Motor neuron (in vitro differentiated cells): ENCODE measurements around the gene JUNB. TPM values are rescaled to one million over a fixed set of nuclear protein-coding genes. Genes with fewer than 3 reads are reported as not detected.

Source experiments
- ATAC-seq, 8 experiments: fragments of 200-7000 bp; cut with Tn5 transposase; replicated peaks in 6 of 8; 2 replicates each; pipeline ENCODE4 v1.8.0; 2021; ENCODE audit warnings: mild to moderate bottlenecking in 8 of 8, moderate library complexity in 8 of 8
- H3K27ac ChIP-seq, 2 donors: fragments of 250-450 bp; sonication (Bioruptor Pico); 2 replicates each; pipeline ENCODE4 v1.9.0; 2021; ENCODE audit warnings: antibody characterized with exemption in 2 of 2, mild to moderate bottlenecking in 2 of 2, moderate library complexity in 1 of 2
- H3K4me1 ChIP-seq, 2 donors: fragments of 250-450 bp; sonication (Bioruptor Pico); replicated peaks in 1 of 2; 2 replicates each; pipeline ENCODE4 v1.6.1; 2021; ENCODE audit warnings: antibody characterized with exemption in 2 of 2, mild to moderate bottlenecking in 2 of 2, moderate library complexity in 1 of 2
- H3K4me3 ChIP-seq, 5 donors: fragments of 250-450 bp; sonication (Bioruptor Pico); 2 replicates each; pipeline ENCODE4 v1.9.0; 2021; ENCODE audit warnings: antibody characterized with exemption in 5 of 5, mild to moderate bottlenecking in 5 of 5, moderate library complexity in 4 of 5
- WGBS, 10 experiments: fragments of 450-650 bp; shearing (Covaris generic); methylation state at CpG; one replicate each; pipeline ENCODE4 v1.0.0; 2022; 5-methylcytosine and 5-hydroxymethylcytosine counted together
- in situ Hi-C, 9 experiments: fragments of 400-800 bp; cut with MboI; loops; one replicate each; pipeline ENCODE4 v1.15.0; 2021; ENCODE audit warnings: low sequenced_read_pairs in 9 of 9, low pct_unique_long_range_greater_than_20kb in 2 of 9; ENCODE audit not compliant: unreplicated experiment in 9 of 9
- total RNA-seq, 8 experiments: library from RNA; unstranded; fragments of 300-600 nt; gene quantifications; 2 replicates each; pipeline versions ENCODE4 v1.2.3 to v1.2.4, GENCODE V29; 2022

Gene JUNB
- total RNA-seq, 8 experiments from 2014 or later: 11.0 to 115 (median 45.8) TPM

DNA sequence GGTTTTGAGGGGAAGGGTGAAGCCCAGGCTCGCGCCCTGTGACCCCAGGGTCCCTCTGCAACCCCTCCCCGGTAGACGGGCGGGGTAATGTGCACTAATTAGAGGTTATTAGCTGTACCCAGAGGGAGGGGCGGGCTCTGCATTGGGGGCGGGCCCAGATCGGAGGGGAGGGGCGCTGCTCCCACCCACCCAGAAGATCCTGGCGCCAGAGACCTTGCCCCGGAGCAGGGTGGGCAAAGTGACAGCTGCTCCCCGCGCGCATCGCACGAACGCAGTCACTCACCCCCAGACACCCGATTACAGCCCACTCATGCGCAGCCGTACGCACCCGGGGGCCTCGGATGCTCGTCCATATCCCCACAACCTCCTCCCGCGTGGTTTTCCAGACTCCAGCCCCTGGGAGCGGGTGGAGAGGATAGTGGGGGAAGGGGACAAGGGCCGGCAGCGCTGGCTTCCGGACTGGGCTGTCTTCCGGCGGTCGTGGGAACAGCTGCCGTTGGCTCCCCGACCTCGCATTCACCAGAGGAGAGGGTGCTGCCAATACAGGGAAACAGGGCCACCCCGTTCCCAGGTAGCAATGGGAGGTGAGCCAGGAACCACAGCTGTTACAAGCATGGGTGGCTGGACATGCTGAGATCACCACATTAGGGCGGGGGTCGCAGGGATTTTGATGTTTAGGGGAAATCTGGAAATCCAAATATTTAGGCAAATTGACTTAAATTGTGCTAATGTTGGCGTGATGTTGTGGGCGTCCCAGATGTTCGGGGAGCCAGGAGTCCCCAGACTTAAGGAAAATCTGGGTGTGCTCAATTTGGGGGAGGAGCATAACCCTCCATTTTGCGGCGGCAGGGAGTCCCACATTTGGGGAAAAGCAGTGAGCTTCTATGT is 13.0 kb upstream of the JUNB start:
- in situ Hi-C loops: no loop called here
- Histone ChIP-seq H3K4me3 (peak overlapping the region; percentile 21 to 34 (median 28)), H3K4me1 (peaks cover 28 to 33% of the 10 kb centered on the region in 2 donors), H3K27ac (peak overlapping the region; percentile 51 to 60)
- ATAC-seq: peak; percentile 4 to 29 (median 16)
- WGBS, 10 experiments: 0 to 50% (median 10%) methylated on average over 3 to 13 of the region's 44 CpGs; no CpG with 5 or more reads in 5 of the 10 experiments

DNA sequence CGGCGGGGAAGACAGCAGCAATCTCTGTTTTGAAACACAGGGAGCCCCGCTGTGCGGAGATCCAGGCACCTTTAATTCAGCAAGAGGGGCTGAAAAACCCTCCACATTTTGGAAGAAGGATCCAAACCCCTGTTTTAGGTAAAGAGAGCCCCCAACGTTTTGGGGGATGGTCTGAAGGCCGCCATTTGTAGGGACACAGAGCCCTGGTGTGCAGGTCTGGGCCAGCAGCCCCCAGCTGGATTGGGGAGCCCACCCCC is 12.5 kb upstream of the JUNB start:
- in situ Hi-C loops: no loop called here

DNA sequence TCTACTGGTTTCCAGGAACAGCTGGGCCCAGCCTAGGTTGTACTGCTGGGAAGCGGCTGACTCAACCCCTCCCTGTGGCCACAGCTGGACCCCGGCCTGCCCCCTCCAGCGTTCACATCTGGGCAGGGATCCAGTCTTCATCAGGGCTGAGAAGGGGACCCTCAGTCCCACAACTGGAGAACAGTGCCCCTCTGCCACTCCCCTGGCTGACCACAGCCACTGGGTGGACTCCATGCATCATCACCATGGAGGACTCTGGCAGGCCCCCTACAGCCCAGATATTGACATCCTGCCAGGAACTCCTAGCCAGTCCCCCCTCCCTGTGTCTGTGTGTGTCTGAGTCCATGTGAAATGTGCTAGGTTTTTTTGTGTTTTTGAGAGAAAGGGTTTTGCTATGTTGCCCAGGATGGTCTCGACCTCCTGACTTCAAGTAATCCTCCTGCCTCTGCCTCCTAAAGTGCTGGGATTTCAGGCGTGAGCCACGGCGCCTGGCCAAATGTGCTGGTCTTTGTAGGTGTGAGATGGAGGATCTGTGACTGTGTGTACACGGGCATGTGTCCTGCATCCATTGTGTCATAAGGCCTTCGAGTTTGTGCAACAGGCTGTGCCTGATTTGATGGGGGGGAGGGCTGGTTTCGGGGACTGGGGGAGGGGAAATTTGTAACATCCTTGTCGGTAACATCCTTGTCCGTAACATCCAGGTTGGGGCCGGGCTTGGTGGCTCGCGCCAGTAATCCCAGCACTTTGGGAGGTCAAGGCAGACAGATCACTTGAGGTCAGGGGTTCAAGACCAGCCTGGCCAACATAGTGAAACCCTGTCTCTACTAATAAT is 11.9 kb upstream of the JUNB start:
- ATAC-seq: peak in 3 of 8 experiments; percentile 19 to 28 (median 24)
- H3K27ac ChIP-seq: peak overlapping the region in 1 of 2 donors; percentile 4
- peaks cover 39 to 45% of the 10 kb centered on the region in 2 donors for H3K4me1 ChIP-seq
- WGBS, 10 experiments: 0 to 71% (median 65%) methylated on average over 1 to 6 of the region's 15 CpGs; no CpG with 5 or more reads in 4 of the 10 experiments
- in situ Hi-C loops: no loop called here
- H3K4me3 ChIP-seq: no peak overlapping the region

More for the DNA sequence above, 12.5 kb upstream of the JUNB start:
- H3K27ac ChIP-seq: peak overlapping the region in 1 of 2 donors; percentile 4
- peaks cover 34 to 39% of the 10 kb centered on the region in 2 donors for H3K4me1 ChIP-seq
- no peak overlapping the region for H3K4me3 ChIP-seq
- WGBS, 10 experiments: 0 to 39% (median 8%) methylated on average over 1 to 4 of the region's 6 CpGs; no CpG with 5 or more reads in 6 of the 10 experiments
- no peak for ATAC-seq

DNA sequence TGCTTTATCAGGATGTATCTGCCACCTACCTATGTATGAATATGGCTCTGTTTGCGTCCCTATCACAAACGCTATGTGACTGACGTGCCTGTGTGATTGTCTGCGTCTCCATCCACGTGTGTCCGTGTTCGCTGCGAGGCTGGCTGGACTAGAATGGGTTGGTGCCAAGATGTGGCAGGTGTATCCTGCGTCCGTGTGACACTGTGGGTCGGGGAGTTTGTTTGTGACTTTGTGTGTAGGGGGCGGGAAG is 9.2 kb upstream of the JUNB start:
- Histone ChIP-seq H3K4me3 (peak overlapping the region; percentile 11 to 31 (median 28)), H3K4me1 (peaks cover 44 to 53% of the 10 kb centered on the region in 2 donors), H3K27ac (peak overlapping the region; percentile 11 to 31)
- WGBS, 10 experiments: 0 to 49% methylated on average over 3 to 8 of the region's 12 CpGs; no CpG with 5 or more reads in 8 of the 10 experiments
- in situ Hi-C loops: no loop called here
- no peak for ATAC-seq

DNA sequence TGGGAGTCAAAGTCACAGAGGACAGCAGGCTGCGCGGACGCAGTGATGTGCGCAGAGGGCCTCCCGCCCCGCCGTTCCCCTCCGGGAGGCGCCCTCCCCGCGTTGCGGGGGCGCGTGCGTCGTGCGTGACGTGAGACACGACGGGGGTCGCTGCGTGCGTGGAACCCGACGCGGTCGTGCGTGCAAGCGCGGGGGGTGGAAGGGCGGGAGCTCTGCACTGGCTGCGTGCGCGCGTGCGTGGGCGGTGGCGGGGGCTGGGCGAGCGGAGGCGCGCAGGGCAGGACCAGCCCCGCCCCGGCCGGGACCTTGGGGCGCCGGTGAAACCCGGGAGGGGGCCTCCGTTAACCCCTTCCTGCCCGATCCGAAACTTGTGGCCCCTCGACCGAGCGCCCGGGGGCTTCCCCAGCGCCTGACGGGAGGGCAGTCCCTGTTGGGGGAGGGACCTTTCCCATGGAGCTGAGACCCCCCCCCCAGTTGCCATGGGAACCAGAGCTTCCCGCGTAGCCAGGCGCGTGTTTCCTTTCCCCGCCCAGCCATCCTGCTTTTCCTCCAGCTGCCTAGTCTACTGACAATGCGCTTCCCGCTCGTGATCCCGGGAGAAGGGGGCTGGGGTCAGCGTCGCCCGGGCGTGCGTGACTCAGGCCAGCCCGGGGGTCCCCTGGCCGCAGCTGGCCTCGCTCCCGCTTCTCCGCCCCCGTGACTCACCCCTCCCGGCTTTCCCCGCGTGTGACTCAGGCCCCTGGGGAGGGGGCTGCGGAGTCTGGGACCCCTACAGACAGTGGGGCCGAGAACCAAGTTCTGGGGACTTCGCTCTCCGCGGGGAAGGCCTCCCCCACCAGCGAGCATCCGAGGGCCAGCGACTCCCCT is 8.6 kb upstream of the JUNB start:
- Histone ChIP-seq H3K27ac (peak overlapping the region; percentile 31 to 53), H3K4me3 (peak overlapping the region; percentile 11 to 31 (median 28)), H3K4me1 (peaks cover 44 to 50% of the 10 kb centered on the region in 2 donors)
- ATAC-seq: peak; percentile 5 to 73 (median 67)
- in situ Hi-C loops: no loop called here
- WGBS, 10 experiments: 0% methylated on average over 1 of the region's 88 CpGs; no CpG with 5 or more reads in 9 of the 10 experiments

DNA sequence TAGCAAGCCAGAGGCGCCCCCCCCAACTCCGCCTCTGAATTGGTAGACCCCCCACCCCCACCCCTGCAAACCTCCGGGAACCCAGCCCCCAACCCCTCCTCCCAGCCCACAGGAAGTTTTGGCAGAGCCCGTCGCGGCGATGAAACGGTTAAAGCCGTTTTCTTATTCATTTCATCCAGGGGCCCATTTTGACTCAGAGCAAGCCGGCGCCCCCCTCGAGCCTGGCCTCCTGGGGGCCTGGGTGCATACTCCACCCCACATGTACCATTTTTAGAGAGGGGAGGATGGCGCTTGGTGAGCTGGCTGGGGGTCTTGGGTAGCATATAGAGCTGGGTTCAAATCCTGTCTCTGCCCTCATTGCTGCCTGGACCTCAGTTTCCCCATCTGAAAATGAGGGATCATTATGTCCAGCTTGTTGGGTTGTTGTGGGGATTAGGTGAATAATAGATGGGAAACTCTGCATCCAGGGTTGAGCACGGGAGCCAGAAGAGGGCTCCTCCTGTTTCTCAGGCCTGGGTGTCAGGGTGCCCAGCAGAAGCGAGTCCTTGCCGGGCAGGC is 7.9 kb upstream of the JUNB start:
- no peak for ATAC-seq
- peak overlapping the region in 1 of 2 donors; percentile 53 for H3K27ac ChIP-seq
- in situ Hi-C loops: no loop called here
- WGBS, 10 experiments: 18 to 20% methylated on average over 1 to 6 of the region's 16 CpGs; no CpG with 5 or more reads in 8 of the 10 experiments
- peaks cover 39 to 46% of the 10 kb centered on the region in 2 donors for H3K4me1 ChIP-seq
- peak overlapping the region in 4 of 5 donors; percentile 27 to 31 (median 28) for H3K4me3 ChIP-seq

DNA sequence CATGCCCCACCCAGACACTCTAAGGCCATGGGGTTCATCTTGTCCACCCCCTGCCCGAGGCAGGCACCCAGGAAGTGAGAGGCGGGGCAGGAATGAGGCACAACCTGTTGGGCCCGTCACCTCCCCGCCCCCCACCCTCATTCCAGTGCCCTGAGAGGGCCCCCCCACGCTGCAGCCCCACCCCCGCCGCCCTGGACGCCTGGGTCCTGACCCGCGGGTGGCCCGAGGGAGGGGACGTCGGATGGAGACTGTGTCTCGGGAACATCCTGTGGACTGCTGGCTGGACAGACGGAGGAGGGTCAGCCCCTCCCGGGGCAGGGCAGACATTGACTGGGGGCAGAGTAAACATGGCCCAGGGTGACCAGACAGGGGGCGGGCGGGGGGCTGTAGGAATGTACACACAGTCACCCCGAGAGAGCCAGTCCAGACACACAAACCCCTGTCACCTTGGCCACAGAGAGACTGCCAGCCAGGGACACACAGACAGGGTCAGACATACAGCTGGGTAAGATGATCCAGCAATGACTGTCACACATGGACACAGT is 7.4 kb upstream of the JUNB start:
- no peak for ATAC-seq

DNA sequence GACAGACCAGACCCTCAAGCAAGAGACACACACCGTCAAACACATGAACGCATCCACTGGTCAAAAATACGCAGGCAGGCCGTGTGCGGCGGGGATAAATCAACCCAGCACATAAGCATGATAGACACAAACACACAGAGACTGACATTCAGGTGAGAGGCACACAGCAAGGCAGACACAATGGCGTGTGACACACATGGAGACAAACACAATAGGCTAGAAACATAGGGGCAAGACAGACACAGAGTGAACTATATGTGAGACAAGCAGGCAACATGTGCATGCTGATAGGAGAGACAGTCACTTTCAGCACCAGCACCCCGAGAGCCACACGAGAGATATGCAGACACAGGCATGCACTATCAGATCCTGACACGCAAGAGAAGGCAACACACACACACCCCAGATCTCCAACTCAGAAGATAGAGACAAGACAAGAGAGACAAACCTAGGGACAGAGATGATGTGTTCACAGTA is 6.9 kb upstream of the JUNB start:
- WGBS, 10 experiments: 44 to 91% (median 82%) methylated on average over 1 to 7 of the region's 10 CpGs; no CpG with 5 or more reads in 4 of the 10 experiments
- Histone ChIP-seq H3K4me3 (no peak overlapping the region), H3K4me1 (peaks cover 39 to 46% of the 10 kb centered on the region in 2 donors), H3K27ac (peak overlapping the region in 1 of 2 donors; percentile 39)
- in situ Hi-C loops: no loop called here
- no peak for ATAC-seq

More for the DNA sequence above, 7.4 kb upstream of the JUNB start:
- WGBS, 10 experiments: no CpG with 5 or more reads among the region's 19 CpGs
- Histone ChIP-seq H3K4me3 (no peak overlapping the region), H3K27ac (peak overlapping the region in 1 of 2 donors; percentile 39), H3K4me1 (peaks cover 39 to 46% of the 10 kb centered on the region in 2 donors)
- in situ Hi-C loops: no loop called here

DNA sequence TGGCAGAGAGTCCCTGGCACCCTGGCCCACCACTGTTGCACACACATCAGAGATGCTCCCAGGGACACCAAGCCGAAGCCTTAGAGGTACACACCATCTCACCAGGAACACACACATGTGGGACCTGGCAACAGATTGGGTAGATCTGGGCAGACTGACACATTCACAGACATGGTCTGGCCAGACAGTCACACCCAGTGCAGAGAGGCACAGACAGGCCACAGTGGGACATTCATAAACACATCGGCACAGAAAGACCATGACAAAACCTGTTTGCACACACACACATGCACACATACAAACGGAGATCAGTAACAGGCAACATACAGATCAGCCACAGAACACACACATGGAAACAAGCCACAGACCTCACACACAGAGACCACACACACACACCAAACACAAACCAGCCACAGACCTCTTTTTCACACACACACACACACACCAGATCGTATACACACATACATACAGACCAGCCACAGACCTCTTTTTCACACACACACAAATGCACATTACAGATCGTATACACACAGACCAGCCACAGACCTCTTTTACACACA is 6.3 kb upstream of the JUNB start:
- ATAC-seq: no peak
- 0 to 87% (median 49%) methylated on average over 1 to 3 of the region's 5 CpGs; no CpG with 5 or more reads in 1 of the 10 experiments for WGBS, 10 experiments
- Histone ChIP-seq H3K4me1 (peaks cover 39 to 47% of the 10 kb centered on the region in 2 donors), H3K27ac (peak overlapping the region in 1 of 2 donors; percentile 39), H3K4me3 (no peak overlapping the region)
- in situ Hi-C loops: no loop called here

DNA sequence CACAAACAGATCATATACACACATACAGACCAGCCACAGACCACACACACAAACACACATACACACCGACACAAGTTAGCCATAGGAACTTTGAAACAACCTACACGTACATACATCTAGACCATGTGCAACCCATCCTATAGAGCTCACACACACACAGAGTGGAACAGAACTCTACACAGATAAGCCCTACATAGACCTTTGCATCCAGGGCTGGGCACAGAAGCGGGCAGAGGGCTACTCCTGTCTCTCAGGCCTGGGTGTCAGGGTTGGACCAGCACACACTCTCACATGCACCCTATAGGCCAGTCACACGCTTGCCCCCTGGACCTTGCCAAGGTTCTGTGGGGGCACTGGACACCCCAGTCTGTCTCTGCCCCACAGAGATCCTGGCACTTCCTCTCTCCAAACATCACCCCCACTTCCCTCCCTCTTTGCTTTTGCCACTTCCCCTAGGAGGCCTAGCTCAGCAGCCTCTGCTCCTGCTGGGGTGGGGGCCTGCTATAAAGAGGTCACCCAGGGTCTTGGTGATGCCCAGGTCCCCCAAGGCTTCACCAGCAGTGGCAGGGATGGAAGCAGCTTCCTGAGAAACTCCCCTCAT is 5.8 kb upstream of the JUNB start:
- in situ Hi-C loops: no loop called here
- no peak for ATAC-seq

DNA sequence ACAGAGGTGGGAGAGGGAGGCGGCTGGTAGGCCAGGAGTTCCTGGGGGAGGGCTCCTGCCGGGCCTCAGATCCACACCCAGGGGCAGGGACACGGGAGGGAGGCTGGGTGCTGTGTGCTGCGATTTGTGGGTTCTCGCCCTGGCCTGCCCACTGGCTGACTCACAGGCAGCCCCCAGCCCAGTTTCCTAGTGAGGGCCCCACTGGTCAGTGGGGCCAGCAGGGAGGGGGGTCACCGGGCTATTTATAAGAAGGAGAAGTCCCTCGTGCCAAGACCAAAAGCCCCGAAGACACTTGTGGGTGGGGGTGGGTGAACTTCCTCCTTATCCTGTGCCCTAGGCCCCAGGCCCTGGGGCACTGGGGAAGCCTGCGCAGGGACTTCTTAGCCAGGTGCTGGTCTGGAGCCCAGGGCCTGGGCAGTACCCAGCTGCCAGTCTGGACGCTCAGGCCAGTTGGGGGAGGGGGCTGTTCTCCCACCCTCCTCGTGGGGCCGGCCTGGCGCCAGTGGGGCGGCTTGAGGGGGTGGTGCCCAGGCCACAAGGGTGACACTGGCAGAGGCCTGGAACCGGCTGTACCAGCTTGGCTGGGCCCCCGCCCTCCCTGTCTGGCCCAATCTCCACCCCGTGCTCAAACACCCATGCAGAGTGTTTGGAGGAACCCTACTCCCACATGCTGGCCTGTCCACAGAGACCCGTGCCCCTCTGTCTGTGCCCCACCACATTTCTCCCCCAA is 5.0 kb upstream of the JUNB start:
- H3K27ac ChIP-seq: no peak overlapping the region
- ATAC-seq: no peak
- H3K4me1 ChIP-seq: peaks cover 49 to 57% of the 10 kb centered on the region in 2 donors
- WGBS, 10 experiments: 29 to 64% (median 60%) methylated on average over 1 to 3 of the region's 18 CpGs; no CpG with 5 or more reads in 7 of the 10 experiments
- H3K4me3 ChIP-seq: no peak overlapping the region
- in situ Hi-C loops: no loop called here

More for the DNA sequence above, 5.8 kb upstream of the JUNB start:
- Histone ChIP-seq H3K4me1 (peaks cover 43 to 51% of the 10 kb centered on the region in 2 donors), H3K4me3 (no peak overlapping the region), H3K27ac (no peak overlapping the region)
- WGBS, 10 experiments: 80 to 100% (median 92%) methylated on average over 1 to 2 of the region's 4 CpGs; no CpG with 5 or more reads in 6 of the 10 experiments
